ENCODE data around the gene PIK3CB.

DNA sequence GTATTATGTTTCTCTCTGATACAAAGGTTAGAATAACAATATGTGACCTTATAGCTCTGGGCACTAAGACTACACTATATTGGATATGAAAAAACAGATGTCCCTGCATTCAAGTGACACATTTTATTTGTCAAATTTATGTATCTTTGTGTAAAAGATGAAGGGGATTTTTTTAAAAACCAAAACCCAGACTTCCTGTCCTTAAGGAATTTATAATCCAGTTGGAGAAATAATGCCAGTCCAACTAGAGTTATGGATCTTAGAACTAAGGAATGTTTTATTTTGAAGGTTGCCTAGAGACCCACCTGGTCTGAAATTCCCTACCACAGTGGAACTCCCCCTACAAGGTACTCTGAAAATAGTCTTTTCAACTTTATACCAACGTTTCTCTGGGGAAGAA lies 33.3 kb upstream of the PIK3CB start:
- TF ChIP-seq, protein P1, sequence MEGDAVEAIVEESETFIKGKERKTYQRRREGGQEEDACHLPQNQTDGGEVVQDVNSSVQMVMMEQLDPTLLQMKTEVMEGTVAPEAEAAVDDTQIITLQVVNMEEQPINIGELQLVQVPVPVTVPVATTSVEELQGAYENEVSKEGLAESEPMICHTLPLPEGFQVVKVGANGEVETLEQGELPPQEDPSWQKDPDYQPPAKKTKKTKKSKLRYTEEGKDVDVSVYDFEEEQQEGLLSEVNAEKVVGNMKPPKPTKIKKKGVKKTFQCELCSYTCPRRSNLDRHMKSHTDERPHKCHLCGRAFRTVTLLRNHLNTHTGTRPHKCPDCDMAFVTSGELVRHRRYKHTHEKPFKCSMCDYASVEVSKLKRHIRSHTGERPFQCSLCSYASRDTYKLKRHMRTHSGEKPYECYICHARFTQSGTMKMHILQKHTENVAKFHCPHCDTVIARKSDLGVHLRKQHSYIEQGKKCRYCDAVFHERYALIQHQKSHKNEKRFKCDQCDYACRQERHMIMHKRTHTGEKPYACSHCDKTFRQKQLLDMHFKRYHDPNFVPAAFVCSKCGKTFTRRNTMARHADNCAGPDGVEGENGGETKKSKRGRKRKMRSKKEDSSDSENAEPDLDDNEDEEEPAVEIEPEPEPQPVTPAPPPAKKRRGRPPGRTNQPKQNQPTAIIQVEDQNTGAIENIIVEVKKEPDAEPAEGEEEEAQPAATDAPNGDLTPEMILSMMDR (IDR thresholded peaks at IDR 0.05; ENCODE audit: control extremely low read depth in 1 of 3, insufficient read depth in 1 of 3, low read depth in 1 of 3, low read length in 3 of 3), result no peak
- TF ChIP-seq POLR2A (IDR thresholded peaks at IDR 0.05; ENCODE audit: control extremely low read depth in 1 of 2, low read depth in 2 of 2, low read length in 2 of 2) (no peak), HDAC6 (IDR thresholded peaks at IDR 0.05; ENCODE audit: low read depth, low read length) (no peak), PHF8 (conservative IDR thresholded peaks at IDR 0.05; ENCODE audit: low read depth, low read length) (no peak), MAFK (IDR thresholded peaks at IDR 0.05; ENCODE audit: low read depth, low read length) (no peak), EZH2 (IDR thresholded peaks at IDR 0.05; ENCODE audit: low read depth, low read length, severe bottlenecking) (no peak), CHD1 (IDR thresholded peaks at IDR 0.05; ENCODE audit: low read depth, low read length) (no peak), SP1 (IDR thresholded peaks at IDR 0.05; ENCODE audit: low read depth, low read length) (no peak), EP300 (IDR thresholded peaks at IDR 0.05; ENCODE audit: borderline replicate concordance in 1 of 2, low read depth in 2 of 2, low read length in 2 of 2) (no peak), CEBPB (IDR thresholded peaks at IDR 0.05; ENCODE audit: low read depth, low read length) (no peak), SAP30 (IDR thresholded peaks at IDR 0.05; ENCODE audit: insufficient read depth, insufficient replicate concordance, low read length) (no peak)
